Breast epithelium (tissue), 3 donors: ENCODE results near the gene CCDC9B.

Experiments
- POLR2A ChIP-seq: fragments of 450-650 bp; IDR thresholded peaks from one replicate; pipeline ENCODE4 v1.6.1; 2016; ENCODE audit warnings: antibody characterized with exemption, mild to moderate bottlenecking, moderate library complexity
- POLR2AphosphoS5 ChIP-seq, 3 donors: sonication (generic); formaldehyde crosslinking; IDR thresholded peaks; one replicate each; pipeline ENCODE4 v1.6.1; 2017; ENCODE audit warnings: antibody characterized with exemption in 3 of 3
- TF ChIP-seq, protein P1 (sequence below), 3 donors: fragments of 450-650 bp; IDR thresholded peaks; one replicate each; pipeline ENCODE4 v1.5.1; 2016 to 2017; ENCODE audit warnings: antibody characterized with exemption in 3 of 3, mild to moderate bottlenecking in 3 of 3, moderate library complexity in 3 of 3

GRCh38 chr15:40369474-40369869 lies 28.7 kb upstream of the CCDC9B start:
- TF ChIP-seq POLR2A (no peak), POLR2AphosphoS5 (IDR thresholded peaks at IDR 0.05) (no peak)
- TF ChIP-seq, protein P1, sequence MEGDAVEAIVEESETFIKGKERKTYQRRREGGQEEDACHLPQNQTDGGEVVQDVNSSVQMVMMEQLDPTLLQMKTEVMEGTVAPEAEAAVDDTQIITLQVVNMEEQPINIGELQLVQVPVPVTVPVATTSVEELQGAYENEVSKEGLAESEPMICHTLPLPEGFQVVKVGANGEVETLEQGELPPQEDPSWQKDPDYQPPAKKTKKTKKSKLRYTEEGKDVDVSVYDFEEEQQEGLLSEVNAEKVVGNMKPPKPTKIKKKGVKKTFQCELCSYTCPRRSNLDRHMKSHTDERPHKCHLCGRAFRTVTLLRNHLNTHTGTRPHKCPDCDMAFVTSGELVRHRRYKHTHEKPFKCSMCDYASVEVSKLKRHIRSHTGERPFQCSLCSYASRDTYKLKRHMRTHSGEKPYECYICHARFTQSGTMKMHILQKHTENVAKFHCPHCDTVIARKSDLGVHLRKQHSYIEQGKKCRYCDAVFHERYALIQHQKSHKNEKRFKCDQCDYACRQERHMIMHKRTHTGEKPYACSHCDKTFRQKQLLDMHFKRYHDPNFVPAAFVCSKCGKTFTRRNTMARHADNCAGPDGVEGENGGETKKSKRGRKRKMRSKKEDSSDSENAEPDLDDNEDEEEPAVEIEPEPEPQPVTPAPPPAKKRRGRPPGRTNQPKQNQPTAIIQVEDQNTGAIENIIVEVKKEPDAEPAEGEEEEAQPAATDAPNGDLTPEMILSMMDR (IDR thresholded peaks at IDR 0.05), result no peak
